Mucosa of rectum (tissue), 2 donors: ENCODE results near the gene TMEM214.

Experiments used
- H3K27ac ChIP-seq, 2 donors: one replicate each; pipeline ENCODE4 v1.7.0; 2013; ENCODE audit warnings: inconsistent platforms in 2 of 2, low read depth in 2 of 2, low read length in 2 of 2
- H3K27me3 ChIP-seq, 2 donors: one replicate each; pipeline ENCODE4 v1.7.0; 2013; ENCODE audit warnings: low read length in 2 of 2; ENCODE audit not compliant: control insufficient read depth in 2 of 2, insufficient read depth in 2 of 2
- H3K36me3 ChIP-seq, 2 donors: one replicate each; pipeline ENCODE4 v1.7.0; 2013; ENCODE audit warnings: low read length in 2 of 2; ENCODE audit not compliant: control insufficient read depth in 2 of 2, insufficient read depth in 2 of 2
- H3K4me1 ChIP-seq, 2 donors: one replicate each; pipeline ENCODE4 v1.7.0; 2013; ENCODE audit warnings: low read length in 2 of 2, mild to moderate bottlenecking in 1 of 2; ENCODE audit not compliant: control insufficient read depth in 2 of 2, insufficient read depth in 2 of 2
- H3K4me3 ChIP-seq, 2 donors: one replicate each; pipeline ENCODE4 v1.7.0; 2013; ENCODE audit warnings: low read length in 2 of 2
- H3K9ac ChIP-seq, 2 donors: one replicate each; pipeline ENCODE4 v1.7.0; 2013; ENCODE audit warnings: low read length in 2 of 2, low read depth in 1 of 2, mild to moderate bottlenecking in 1 of 2
- H3K9me3 ChIP-seq, 2 donors: one replicate each; pipeline ENCODE4 v1.7.0; 2013; ENCODE audit warnings: low read length in 2 of 2; ENCODE audit not compliant: control insufficient read depth in 2 of 2
- donor health status: healthy.
- donor health status: Normal muscosa, but diverticular disease.

Gene TMEM214

DNA sequence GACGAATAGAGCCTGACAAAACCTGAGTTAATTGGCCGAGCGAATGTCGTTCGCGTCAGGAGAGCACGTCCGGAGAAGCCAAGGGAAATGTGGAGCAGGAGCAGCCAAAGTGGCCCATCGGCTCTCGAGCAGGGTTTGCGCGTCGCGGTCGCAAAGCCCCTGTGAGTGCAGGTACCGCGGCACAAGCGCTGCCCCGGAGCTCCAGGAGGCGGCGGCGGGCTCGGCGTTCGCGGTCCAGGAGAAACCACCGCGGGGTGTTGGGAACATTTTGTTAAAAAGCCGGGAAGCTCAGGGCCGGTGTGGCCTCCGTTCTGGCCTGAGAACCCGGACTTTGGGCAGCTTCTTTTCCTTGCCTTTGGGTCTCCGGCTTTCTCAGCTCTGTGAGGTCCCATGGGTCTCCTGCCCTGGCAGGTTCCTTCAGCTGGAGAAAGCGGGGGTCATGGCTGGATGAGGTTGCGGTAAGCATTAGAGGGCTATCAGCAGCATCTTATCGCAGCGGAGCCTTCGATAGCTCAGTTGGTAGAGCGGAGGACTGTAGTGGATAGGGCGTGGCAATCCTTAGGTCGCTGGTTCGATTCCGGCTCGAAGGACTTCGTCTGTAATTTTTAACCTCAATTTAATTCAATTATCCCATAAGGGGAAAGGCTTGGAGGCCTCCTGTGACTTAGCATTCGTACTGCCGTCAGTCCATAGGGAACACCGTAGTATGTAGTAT lies 17.7 kb downstream of the TMEM214 start:
- Histone ChIP-seq H3K9me3 (no peaks in the 10 kb centered on the region), H3K36me3 (peaks cover 14% of the 10 kb centered on the region in 2 donors), H3K27me3 (no peaks in the 10 kb centered on the region), H3K27ac (peak overlapping the region; percentile 82 to 95), H3K4me1 (peaks cover 11 to 19% of the 10 kb centered on the region in 2 donors), H3K9ac (peak overlapping the region; percentile 54 to 73), H3K4me3 (peak overlapping the region; percentile 78 to 87)

- peak within 1 kb of the TSS; percentile 82 to 87 for H3K4me3 ChIP-seq
- peaks cover 22 to 23% of the 10 kb centered on the region in 2 donors for H3K36me3 ChIP-seq
- H3K9me3 ChIP-seq: no peaks in the 10 kb centered on the region
- no peaks in the 10 kb centered on the region for H3K27me3 ChIP-seq
- peaks cover 11 to 19% of the 10 kb centered on the region in 2 donors for H3K4me1 ChIP-seq
- peak within 1 kb of the TSS; percentile 70 to 73 for H3K9ac ChIP-seq
- H3K27ac ChIP-seq: peak within 1 kb of the TSS; percentile 82 to 95
Observed at GRCh38 chr2:27050996-27051901, 18.5 kb downstream of the TMEM214 start, which contains the start of gene AGBL5. Gene AGBL5, plus strand, starts transcription at chr2:27051668. Its CDS starts 1,291 bp downstream, at chr2:27052959.

- Histone ChIP-seq H3K4me1 (peaks cover 11 to 19% of the 10 kb centered on the region in 2 donors), H3K27ac (peak overlapping the region; percentile 28 to 82), H3K36me3 (peaks cover 26 to 27% of the 10 kb centered on the region in 2 donors), H3K27me3 (no peaks in the 10 kb centered on the region), H3K9me3 (no peaks in the 10 kb centered on the region), H3K4me3 (peak overlapping the region; percentile 82 to 87), H3K9ac (peak overlapping the region; percentile 70 to 73)
Observed at GRCh38 chr2:27051902-27052645, 19.3 kb downstream of the TMEM214 start.

- Histone ChIP-seq H3K4me3 (no peak overlapping the region), H3K27ac (no peak overlapping the region), H3K4me1 (peaks cover 11 to 19% of the 10 kb centered on the region in 2 donors), H3K36me3 (peaks cover 28 to 31% of the 10 kb centered on the region in 2 donors), H3K27me3 (no peaks in the 10 kb centered on the region), H3K9me3 (no peaks in the 10 kb centered on the region), H3K9ac (no peak overlapping the region)
Observed at GRCh38 chr2:27053321-27053720, 20.6 kb downstream of the TMEM214 start.

GRCh38 chr2:27053776-27054175 lies 21.0 kb downstream of the TMEM214 start:
- peaks cover 31% of the 10 kb centered on the region in 2 donors for H3K36me3 ChIP-seq
- no peaks in the 10 kb centered on the region for H3K9me3 ChIP-seq
- H3K27me3 ChIP-seq: no peaks in the 10 kb centered on the region
- peaks cover 11 to 19% of the 10 kb centered on the region in 2 donors for H3K4me1 ChIP-seq
- H3K9ac ChIP-seq: no peak overlapping the region
- H3K27ac ChIP-seq: no peak overlapping the region
- no peak overlapping the region for H3K4me3 ChIP-seq

DNA sequence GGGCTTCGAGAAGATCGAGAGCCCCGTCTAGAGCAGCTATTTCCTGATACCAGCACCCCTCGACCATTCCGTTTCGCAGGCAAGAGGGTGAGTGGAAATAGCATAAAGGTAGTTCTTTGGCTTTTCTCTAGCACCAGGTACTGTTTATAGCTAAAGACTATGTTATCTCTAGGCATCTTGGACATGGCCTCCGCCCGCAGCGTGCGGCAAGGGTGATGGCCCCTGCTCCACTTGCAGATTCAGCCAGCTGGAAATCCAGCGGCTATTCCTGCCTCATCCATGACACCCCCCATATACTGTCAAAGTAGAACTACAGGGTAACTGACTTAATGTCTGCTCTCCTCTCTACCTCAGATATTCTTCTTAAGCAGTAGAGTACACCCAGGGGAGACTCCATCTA lies 22.0 kb downstream of the TMEM214 start:
- Histone ChIP-seq H3K27ac (no peak overlapping the region), H3K9me3 (no peaks in the 10 kb centered on the region), H3K36me3 (peaks cover 34 to 35% of the 10 kb centered on the region in 2 donors), H3K4me3 (no peak overlapping the region), H3K4me1 (peaks cover 5 to 13% of the 10 kb centered on the region in 2 donors), H3K9ac (no peak overlapping the region), H3K27me3 (no peaks in the 10 kb centered on the region)

DNA sequence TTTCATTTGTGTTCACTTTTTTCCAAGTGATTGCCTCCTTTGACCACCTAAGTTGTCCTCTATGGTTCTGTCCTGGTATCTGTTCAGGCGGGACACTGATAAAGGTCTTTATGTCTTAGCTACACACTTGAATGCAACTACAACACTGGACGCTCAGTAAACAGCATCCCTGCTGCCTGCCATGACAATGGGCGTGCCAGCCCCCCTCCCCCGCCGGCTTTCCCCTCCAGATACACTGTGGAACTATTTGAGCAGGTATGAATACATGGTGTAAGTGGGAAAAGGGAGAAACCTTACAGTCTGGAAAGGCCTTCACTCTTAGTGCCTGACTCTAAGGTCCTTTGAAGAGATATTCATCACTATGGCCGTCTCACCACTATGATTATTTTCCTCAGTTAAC lies 24.4 kb downstream of the TMEM214 start:
- Histone ChIP-seq H3K27me3 (no peaks in the 10 kb centered on the region), H3K4me1 (peaks cover under 1 to 2% of the 10 kb centered on the region in 2 donors), H3K4me3 (no peak overlapping the region), H3K36me3 (peaks cover 40% of the 10 kb centered on the region in 2 donors), H3K27ac (no peak overlapping the region), H3K9me3 (no peaks in the 10 kb centered on the region), H3K9ac (no peak overlapping the region)

DNA sequence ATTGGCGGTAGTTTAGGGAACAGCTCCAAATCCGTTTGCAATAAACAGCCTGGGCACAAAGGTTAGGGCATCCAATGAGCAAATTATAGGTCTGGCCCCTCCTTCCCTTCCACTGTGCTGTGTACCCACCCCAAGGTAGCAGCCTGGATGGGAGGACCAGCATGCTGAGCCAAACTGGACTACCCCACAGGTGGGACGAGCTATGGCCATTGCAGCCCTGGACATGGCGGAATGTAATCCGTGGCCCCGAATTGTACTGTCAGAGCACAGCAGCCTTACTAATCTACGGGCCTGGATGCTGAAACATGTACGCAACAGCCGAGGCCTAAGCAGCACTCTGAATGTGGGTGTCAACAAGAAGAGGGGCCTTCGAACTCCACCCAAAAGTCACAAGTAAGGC lies 25.4 kb downstream of the TMEM214 start:
- Histone ChIP-seq H3K27ac (no peak overlapping the region), H3K9ac (no peak overlapping the region), H3K27me3 (no peaks in the 10 kb centered on the region), H3K36me3 (peaks cover 44% of the 10 kb centered on the region in 2 donors), H3K4me3 (no peak overlapping the region), H3K9me3 (no peaks in the 10 kb centered on the region), H3K4me1 (no peaks in the 10 kb centered on the region)

GRCh38 chr2:27059141-27059820 lies 26.5 kb downstream of the TMEM214 start:
- Histone ChIP-seq H3K36me3 (peaks cover 38% of the 10 kb centered on the region in 2 donors), H3K27me3 (no peaks in the 10 kb centered on the region), H3K9ac (no peak overlapping the region), H3K4me1 (no peaks in the 10 kb centered on the region), H3K27ac (no peak overlapping the region), H3K4me3 (no peak overlapping the region), H3K9me3 (no peaks in the 10 kb centered on the region)
